ENCODE data around the gene MBTPS1.
A peak's percentile ranks its signal among the peaks of the same experiment; 100 is the strongest.

MBTPS1 gene

GRCh38 chr16:84098939-84099338 is 17.8 kb downstream of the MBTPS1 start:
- DNase-seq (ENCODE audit: low spot score) = no peak

- no peak for DNase-seq (ENCODE audit: low spot score)
These were observed 20.2 kb downstream of the MBTPS1 start for GRCh38 chr16:84096447-84097005.

DNA sequence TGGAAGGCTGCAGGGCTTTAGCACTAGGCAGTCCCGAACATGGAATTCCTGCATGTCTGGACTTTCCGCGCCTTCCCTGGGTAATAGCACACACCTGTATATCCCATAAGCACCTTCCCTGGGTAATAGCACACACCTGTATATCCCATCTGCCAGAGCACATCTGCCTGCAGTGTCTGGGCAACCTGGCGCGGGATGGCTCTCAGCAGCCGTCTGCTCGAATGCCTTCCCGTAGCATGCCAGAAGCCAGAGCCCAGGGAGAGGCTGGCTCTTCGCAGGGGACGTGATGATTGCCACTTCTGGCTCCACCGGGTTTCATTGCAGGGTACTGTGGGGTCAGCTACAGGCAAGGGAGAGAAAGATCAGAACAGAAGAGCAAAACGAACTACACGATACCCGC is 21.3 kb downstream of the MBTPS1 start:
- no peak for DNase-seq (ENCODE audit: low spot score)

DNA sequence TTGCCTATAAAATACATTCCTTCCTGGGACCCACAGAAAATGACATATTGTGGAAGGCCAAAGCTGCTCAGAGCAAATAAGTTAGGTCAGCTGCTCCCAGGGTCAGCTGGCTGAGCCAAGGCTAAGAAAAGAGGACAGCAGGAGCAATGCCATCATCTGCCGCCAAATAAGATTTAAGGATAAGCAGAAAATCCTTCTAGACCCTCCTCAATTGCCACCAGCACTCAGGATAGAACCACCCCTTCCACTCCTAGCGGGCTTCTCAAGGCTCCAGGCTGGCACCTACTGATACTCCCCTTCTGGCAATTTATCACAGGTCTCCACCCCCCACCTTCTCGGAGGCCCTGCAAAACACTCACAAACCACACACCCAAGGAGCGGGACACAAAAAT is 22.9 kb downstream of the MBTPS1 start:
- no peak for DNase-seq (ENCODE audit: low spot score)

- no peak for DNase-seq (ENCODE audit: low spot score)
These were observed 23.4 kb downstream of the MBTPS1 start for GRCh38 chr16:84093120-84093878.

GRCh38 chr16:84091460-84091859 is 25.3 kb downstream of the MBTPS1 start:
- DNase-seq (ENCODE audit: low spot score) = no peak

DNA sequence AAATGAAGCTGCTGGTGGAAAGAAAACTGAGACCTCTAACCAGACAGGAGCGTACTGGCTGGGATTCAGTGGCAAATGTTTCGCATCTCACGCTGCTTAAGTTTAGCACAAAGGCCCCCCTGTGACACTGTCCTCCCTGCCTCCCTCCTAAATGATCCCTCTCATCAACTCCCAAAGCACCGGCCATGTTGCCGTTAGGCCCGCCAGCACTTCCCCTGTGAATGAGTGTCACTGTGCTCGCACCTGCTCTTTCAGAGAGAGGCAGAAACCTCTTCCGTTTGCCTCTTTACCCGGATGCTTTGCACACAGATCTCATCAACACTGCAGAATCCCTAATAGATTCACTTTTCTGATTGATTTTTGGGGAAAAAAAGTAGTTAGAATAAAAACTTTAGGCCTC is 26.5 kb downstream of the MBTPS1 start:
- DNase-seq (ENCODE audit: low spot score) = no peak

- no peak for DNase-seq (ENCODE audit: low spot score)
These were observed 27.9 kb downstream of the MBTPS1 start for GRCh38 chr16:84088695-84089395.

GRCh38 chr16:84087466-84088151 is 29.1 kb downstream of the MBTPS1 start:
- no peak for DNase-seq (ENCODE audit: low spot score)

GRCh38 chr16:84087001-84087400 is 29.7 kb downstream of the MBTPS1 start:
- no peak for DNase-seq (ENCODE audit: low spot score)

DNA sequence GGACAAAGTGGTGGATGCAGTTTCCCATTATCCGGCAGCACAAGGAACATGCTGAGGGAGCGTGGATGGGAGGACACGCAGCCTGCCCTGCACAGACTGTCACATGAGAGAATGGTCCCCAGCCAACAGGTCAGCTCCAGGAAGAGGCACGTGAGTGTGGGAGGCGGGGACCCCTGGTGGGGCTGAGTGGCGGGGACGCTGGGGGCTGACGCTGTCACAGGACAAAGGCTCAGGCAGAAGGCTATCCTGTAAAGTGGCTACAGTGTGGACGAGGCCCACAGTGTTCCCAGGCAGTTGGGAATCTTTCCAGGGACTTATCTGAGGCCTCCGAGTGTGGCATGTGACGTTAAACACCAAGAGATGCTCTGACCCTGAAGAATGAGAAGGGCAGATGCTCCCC is 30.4 kb downstream of the MBTPS1 start:
- no peak for DNase-seq (ENCODE audit: low spot score)

DNA sequence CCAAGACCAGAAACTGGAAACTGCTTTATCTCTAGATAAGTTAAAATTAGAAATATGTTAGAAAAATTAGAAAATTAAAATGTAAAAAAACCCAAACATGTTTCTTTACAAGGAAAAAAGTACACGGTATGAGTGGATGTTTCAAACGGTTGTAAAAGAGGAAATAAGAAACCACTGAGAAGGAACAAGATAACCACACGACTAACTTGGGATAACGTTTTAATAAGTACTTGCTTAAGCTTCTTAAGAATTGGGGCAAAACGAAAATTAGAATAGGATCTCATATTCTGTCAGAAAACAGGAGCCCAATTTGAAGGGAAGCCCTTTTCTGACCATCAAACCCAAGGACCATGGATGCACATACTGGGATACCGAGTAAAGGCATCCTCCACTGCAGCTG is 31.0 kb downstream of the MBTPS1 start:
- DNase-seq (ENCODE audit: low spot score) = no peak

DNA sequence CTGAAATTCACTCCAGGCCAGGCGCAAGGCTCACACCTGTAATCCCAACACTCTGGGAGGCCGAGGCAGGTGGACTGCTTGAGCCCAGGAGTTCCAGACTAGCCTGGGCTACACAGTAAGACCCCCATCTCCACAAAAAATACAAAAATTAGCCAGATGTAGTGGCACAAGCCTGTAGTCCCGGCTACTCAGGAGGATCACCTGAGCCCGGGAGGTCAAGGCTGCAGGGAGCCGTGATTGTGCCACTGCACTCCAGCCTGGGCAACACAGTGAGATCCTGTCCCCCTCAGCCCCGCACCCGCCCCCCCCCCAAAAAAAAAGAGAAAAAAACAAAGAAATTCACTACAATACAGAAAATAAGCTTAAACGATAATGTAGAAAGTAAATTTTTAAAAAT is 31.5 kb downstream of the MBTPS1 start:
- DNase-seq (ENCODE audit: low spot score) = no peak

DNA sequence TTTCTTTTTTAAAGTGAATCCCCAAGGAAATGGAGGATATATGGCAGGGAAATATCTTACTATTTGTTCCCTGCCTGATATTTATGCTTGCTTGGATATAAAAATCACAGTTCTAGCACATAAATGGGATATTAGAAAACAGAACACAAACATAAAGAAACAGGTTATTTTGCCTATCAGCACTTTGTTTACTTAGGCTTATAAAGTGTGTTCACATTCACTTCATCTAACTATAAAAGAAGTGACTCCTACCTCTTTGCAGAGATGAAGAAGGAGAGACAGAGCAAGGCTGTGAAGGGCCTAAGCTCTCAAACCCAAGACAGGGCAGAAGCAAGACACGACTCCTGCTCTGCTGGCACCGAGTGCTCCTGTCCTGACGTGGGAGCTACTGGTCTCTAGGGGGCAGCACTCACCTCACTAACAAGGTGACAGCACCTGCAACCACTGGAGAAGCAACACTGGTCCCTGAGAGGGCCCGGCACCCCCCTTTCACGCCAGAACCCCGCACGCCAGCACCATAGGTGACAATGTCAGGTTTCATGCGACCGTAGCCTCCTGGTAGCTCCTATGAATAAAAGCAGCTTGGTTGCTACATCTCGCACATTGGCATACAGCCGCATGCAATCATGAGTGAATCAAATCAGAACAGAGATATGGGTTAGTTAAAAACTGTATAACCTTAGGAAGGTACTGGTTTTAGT is 32.0 kb downstream of the MBTPS1 start:
- DNase-seq (ENCODE audit: low spot score) = peak; percentile 34

DNA sequence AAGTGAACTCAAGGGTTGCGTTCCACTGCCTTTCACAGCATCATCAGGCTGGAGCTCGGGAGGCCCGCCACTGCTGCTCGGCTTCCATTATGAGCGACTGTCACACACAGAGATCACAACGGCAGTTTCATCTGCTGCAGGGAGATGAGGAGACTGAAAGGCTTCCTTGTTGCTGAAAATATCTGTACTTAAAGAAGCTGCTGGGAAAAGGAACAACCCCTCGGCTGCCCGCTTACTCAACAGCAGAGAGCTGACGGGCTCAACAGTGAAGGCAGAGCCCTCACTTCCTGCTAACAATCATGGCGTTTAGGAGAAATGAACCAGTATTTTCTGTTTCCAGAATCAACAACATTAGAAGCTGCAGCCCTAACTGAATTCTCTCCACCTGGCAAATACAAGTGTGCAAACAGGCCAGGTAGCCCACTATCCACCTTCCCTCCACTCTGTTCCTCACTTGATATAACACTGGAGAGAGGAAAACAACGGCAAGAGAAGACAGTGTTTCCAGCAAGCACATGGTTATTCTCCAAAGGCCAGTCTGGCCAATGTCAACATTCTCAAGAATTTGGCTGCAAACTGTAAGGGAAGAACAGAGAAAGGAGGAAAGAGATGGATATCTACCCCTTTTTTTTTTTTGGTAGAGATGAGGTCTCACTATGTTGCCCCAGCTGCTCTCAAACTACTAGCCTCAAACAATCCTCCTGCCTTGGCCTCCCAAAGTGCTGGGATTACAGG is 33.7 kb downstream of the MBTPS1 start:
- no peak for DNase-seq (ENCODE audit: low spot score)

GRCh38 chr16:84082110-84082509 is 34.6 kb downstream of the MBTPS1 start:
- no peak for DNase-seq (ENCODE audit: low spot score)

DNA sequence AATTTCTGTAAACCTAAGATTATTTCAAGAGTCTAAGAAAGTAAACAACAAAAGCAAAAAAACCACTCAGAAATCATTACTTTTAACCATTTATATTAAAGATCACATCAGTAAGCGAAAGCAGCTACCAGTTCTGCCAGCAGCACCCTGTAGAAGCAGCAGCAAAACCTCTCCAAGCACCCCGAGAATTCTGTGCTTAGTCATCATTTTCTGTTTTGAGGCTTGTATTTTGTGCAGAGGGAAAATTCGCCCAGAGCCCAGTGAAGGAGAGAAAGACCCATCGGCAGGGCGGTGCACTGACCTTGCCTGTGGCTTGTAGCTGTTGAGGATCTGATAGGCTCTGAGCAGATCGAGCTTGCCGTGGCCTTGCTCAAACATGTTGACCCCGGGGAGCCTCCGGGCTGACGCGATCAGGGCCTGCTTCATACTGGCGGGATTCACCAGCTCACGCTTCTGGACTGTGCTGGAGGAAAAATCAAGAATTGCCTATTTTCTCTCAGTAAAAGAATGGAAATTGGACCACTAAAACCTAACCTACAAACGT is 35.2 kb downstream of the MBTPS1 start:
- DNase-seq (ENCODE audit: low spot score) = no peak

GRCh38 chr16:84080813-84081212 is 35.9 kb downstream of the MBTPS1 start:
- DNase-seq (ENCODE audit: low spot score) = no peak

GRCh38 chr16:84080378-84080777 is 36.4 kb downstream of the MBTPS1 start:
- DNase-seq (ENCODE audit: low spot score) = no peak

DNA sequence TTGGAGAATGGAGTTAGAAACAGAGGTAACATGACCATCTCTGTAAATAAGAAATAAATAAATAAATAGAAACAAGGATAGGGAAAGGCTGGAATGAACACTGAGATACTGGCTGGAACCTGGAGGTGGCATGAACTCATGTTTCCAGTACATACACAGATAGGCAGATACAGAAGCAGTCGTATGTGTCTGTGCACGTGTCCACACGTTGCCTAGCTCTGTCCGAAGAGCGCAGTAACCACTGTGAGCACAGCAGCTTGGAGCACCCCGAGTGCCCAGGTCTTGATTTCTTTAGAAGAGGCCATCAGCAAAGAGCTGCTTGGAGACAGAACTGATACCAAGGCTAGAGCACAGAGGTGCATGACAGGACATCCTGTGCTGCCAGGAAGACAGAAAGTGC is 37.1 kb downstream of the MBTPS1 start:
- DNase-seq (ENCODE audit: low spot score) = no peak

DNA sequence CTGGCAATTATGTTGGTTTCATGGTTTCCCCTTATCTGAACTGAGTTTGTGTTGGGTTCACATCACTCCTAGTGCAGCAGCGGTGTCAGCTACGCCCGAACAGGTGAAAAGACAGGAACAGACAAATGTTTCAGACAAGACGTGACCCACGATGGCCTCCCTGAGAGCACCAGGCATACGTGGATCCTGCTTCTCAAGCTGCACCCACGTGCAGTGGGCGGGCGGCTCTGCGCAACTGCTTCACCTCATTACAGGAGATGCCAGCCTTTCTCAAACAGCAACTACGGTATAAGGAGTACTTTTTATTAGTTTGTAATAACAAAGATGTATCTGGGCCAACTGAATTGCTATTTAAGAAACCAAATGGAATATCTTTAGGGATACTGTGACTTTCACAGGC is 41.4 kb downstream of the MBTPS1 start:
- DNase-seq (ENCODE audit: low spot score) = no peak

All from kidney capillary endothelial cell (primary cell).